ENCODE measurements around the gene PAN2.

The PAN2 gene, protein sequence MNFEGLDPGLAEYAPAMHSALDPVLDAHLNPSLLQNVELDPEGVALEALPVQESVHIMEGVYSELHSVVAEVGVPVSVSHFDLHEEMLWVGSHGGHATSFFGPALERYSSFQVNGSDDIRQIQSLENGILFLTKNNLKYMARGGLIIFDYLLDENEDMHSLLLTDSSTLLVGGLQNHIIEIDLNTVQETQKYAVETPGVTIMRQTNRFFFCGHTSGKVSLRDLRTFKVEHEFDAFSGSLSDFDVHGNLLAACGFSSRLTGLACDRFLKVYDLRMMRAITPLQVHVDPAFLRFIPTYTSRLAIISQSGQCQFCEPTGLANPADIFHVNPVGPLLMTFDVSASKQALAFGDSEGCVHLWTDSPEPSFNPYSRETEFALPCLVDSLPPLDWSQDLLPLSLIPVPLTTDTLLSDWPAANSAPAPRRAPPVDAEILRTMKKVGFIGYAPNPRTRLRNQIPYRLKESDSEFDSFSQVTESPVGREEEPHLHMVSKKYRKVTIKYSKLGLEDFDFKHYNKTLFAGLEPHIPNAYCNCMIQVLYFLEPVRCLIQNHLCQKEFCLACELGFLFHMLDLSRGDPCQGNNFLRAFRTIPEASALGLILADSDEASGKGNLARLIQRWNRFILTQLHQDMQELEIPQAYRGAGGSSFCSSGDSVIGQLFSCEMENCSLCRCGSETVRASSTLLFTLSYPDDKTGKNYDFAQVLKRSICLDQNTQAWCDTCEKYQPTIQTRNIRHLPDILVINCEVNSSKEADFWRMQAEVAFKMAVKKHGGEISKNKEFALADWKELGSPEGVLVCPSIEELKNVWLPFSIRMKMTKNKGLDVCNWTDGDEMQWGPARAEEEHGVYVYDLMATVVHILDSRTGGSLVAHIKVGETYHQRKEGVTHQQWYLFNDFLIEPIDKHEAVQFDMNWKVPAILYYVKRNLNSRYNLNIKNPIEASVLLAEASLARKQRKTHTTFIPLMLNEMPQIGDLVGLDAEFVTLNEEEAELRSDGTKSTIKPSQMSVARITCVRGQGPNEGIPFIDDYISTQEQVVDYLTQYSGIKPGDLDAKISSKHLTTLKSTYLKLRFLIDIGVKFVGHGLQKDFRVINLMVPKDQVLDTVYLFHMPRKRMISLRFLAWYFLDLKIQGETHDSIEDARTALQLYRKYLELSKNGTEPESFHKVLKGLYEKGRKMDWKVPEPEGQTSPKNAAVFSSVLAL

DNA sequence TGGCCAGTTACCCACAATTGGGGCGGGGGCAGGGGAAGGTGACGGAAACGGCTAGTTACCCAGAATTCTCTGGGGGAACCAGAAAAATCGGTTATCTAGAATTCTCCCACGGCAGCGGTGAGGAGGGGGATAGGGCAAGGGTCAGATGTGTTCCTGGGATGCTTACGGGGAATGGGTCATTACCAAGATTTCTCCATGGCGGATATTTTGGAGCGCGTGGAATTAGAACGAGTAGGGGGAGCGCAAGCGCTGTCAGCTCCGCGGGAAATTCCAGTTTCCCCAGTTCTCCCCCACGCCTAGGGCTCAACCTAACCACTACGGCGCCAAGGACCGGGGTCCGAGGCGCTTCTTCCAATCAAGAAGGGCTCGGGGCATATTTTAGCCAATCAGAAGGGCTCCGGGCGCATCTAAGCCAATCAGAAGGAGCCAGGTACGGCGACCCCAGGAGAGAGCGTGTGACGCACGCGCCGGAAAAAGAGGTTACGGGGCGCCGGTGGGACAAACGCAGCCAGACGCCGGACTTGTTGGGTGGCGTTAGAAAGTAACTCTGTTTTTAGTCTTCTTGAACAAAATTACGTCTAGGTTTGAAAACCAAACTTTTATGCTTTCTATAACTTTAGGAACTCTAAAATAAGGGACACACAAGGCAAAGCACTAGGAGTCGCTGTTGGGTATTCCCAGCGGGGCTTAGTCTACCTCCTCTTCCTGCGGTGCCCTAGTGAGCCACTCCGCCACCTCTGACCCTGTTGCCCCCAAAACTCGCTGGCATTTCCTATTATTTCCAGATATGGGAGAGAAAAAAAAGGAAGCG, at the start of gene PAN2:
Gene PAN2, minus strand, starts transcription at position 322 of the 811 bp plus-strand sequence. CDS start 906 bp downstream, outside the sequence.
- DNase-seq (ENCODE audit: low read depth, low spot score), result peak; percentile 87

DNA sequence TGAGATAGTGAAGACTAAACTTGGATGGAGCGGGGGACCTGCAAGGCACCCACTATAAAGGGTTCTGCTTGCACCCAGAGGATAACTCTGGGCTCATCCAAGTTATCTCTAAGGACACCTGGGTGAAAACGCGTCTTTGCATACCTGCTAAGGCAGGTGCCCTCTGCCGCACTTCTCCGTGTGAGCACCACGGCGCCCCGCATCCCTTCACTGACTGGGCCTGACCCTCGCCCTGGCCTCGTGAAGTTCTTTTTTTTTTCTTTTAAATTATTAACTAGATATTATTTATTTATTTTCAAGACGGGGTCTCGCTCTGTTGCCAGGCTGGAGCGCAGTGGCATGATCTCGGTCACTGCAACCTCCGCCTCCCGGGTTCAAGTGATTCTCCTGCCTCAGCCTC, 48.8 kb upstream of the PAN2 start:
- DNase-seq (ENCODE audit: low read depth, low spot score), result no peak

DNA sequence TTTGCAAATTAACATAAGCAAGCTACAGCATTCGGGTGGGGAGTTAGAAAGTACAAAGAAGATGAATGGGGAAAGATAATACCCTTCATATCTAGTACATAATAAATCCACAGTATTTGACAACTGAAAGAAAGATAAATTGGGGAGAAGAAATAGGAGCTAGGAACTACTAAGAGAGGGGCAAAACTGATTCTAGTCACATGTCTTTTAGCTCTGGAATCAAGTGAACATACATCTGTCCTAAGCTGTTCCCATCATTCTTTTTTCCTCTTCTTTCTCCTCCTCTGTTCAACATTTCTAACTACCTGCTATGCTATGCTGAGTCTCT, 44.2 kb upstream of the PAN2 start:
- no peak for DNase-seq (ENCODE audit: low read depth, low spot score)

DNA sequence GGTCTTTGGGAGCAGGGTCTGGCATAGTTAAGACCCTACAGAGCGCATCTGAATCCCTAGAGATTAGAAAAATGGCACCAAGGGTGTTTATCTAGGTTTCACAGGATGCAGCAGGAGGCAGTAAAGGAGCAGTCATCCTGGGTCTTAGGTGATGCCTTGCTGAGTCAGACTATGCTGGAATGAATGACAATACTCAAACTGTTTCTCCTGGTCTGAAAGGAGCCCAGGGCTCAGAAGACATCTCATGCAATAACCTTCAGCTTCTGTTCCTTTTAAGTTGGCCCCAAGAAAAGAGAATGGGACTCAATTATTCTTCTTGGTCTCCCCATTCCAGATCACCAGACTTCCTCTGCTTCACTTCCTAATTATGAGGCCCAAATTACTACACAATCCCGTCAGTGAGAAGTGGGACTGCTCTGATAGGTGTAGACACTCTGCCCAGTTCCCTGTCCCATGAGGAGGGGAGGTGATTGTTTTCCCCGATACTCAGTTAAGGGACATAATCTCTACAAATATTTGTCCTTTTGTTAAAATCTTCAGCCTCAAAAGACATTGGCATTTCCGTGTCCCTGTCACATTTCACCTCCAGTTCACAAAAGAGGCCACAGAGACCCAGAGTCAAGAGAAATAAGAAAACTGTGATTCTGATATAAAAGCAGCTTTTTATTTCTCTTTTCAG, 43.6 kb upstream of the PAN2 start:
- no peak for DNase-seq (ENCODE audit: low read depth, low spot score)

DNA sequence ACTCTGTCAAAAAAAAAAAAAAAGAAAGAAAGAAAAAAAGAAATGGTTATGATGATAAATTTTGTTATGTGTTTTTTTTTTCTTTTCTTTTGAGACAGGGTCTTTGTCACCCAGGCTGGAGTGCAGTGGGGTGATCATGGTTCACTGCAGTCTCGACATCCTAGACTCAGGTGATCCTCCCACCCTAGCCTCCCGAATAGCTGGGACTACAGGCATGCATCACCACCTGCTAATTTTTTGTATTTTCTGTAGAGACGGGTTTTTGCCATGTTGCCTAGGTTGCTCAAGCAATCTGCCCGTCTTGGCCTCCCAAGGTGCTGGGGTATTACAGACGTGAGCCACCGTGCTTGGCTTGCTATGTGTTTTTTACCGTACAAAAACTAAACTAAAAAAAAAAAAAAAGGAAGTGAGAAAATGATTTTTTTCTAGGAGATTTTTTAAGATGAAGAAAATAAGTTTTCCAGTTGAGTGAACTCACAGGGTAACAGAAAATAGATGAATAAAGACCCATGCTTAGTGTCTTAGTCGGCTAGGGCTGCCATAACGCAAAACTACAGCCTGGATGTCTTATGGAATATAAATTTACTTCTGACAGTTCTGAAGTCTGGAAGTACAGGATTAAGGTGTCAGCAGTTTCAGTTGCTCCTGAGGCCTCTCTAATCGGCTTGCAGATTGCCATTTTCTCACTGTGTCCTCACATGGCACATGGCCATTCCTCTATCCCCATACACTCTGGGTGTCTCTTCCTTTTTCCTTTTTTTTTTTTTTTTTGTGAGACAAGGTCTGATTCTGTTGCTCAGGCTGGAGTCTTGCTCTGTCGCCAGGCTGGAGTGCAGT, 42.0 kb upstream of the PAN2 start:
- no peak for DNase-seq (ENCODE audit: low read depth, low spot score)

DNA sequence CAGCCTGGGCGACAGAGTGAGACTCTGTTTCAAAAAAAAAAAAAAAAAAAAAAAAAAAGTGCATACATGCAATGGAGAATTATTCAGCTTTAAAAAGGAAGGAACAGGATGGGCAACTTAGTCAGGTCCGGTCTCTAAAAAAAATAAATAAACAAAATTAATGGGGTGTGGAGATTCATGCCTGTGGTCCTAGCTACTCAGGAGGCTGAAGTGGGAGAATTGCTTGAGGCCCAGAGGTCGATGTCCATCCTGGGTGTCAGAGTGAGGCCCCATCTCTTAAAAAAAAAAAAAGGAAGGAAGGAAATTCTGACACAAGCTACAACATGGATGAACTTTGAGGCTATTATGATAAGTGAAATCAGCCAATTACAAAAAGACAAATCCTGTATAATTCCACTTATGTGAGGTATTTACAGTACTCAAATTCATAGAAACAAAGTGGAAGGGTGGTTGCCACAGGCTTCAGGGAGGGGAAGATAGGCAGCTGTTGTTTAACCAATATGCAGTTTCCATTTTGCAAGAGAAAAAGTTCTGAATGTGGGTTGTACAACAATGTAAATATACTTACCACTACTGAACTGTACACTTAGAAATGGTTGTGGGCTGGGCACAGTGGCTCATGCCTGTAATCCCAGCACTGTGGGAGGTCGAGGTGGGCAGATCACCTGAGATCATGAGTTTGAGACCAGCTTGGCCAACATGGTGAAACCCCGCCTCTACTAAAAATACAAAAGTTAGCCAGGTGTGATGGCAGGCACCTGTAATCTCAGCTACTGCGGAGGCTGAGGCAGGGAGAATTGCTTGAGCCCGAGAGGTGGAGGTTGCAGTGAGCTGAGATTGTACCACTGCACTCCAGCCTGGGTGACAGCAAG, 41.2 kb upstream of the PAN2 start:
- DNase-seq (ENCODE audit: low read depth, low spot score), result no peak

DNA sequence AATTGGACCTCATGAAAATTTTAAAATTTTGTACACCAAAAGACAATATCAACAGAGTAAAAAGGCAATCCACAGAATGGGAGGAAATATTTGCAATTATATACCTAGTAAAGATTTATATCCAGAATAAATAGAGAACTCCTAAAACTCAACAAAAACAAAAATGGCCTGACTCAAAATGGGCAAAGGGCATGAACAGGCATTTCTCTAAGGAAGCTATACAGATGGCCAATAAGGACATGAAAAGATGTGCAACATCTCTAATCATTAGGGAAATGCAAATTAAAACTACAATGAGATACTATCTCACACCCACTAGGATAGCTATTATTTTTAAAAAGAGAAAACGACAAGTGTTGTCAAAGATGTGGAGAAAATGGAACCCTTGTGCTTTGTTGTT, 39.7 kb upstream of the PAN2 start:
- no peak for DNase-seq (ENCODE audit: low read depth, low spot score)

DNA sequence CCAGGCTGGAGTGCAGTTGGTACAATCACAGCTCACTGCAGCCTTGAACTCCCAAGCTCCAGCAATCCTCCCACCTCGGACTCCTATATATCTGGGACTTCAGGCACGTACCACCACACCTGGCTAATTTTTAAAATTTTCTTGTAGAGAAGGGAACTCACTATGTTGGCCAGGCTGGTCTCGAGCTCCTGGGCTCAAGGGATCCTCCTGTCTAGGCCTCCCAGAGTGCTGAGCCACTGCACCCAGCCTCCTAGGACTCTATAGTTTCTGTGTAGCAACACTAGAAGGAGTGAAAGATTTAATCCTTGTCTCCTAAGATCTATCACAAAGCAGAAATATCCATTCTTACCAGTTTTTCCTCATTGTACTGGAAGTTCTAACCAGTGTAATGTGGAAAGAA, 33.1 kb upstream of the PAN2 start:
- no peak for DNase-seq (ENCODE audit: low read depth, low spot score)

DNA sequence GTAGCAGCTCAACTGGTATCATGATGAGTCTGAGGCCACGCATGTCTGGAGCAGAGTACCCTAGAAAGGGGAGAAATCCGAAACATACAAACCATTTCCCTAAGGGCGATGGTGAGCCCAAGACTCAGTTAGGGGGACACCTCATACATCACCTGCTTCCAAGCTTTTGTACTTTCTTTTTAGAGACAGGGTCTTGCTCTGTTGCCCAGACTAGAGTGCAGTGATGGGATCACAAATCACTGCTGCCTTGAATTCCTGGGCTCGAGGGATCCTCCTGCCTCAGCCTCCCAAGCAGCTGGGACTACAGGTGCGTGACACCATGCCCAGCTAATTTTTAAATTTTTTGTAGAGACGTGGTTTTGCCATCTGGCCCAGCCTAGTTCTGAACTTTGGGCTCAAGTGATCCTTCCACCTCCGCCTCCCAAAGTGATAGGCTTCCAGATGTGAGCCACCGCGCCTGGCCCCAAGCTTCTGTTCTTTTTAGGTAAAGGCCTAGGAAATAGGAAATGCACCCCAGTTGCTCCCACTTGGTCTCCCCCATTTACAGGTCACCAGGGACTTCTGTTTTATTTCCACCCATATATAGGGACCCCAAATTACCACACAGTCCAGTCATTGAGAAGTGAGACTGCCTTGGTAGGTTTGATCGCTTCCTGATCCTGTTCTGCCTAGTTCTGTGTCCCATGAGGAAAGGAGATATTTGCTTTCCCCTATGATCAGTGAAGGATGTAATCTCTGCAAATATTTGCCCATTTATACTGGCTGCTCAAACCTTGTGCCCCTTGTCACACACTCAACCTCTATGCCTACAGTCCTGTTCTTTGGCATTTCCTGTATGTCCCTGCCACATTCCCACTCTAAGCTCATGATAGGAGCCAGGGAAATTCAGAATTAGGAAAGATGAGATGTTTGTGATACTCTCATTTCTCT, 28.6 kb upstream of the PAN2 start, which contains the start of gene APOF:
Gene APOF, minus strand, starts transcription at position 728 of the 930 bp plus-strand sequence. Its CDS starts 112 bp downstream, at position 616.
- no peak for DNase-seq (ENCODE audit: low read depth, low spot score)

DNA sequence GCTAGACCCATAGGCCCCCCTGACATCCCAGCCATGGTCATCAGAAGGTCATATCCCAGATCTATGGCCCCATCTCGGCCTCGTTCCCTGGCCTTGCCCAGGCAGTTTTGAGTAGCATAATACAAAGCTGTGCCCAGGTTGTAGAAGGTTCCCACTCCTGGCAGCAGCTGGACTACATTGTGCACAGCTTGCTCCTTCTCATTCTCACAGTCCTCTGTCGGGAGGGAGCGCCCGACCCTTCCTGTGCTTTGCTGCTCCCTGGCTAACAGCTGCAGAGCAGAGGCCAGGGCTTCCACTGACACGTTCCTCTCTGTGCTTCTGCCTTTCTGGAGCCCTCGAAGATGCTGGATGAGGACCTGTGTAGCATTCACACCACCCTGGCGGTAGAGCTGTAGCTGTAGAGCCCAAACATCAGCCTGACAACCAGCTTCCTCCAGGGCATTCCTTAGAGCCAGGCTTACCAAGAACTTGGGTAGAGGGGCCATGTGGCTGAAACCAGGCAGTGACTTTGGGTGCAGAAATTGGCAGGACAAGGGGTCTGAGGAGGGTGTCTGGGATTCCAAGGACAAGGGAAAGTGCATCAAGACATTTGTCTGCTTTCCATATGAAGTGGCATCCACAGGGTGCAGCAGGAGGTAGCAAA, 27.8 kb upstream of the PAN2 start:
- no peak for DNase-seq (ENCODE audit: low read depth, low spot score)

DNA sequence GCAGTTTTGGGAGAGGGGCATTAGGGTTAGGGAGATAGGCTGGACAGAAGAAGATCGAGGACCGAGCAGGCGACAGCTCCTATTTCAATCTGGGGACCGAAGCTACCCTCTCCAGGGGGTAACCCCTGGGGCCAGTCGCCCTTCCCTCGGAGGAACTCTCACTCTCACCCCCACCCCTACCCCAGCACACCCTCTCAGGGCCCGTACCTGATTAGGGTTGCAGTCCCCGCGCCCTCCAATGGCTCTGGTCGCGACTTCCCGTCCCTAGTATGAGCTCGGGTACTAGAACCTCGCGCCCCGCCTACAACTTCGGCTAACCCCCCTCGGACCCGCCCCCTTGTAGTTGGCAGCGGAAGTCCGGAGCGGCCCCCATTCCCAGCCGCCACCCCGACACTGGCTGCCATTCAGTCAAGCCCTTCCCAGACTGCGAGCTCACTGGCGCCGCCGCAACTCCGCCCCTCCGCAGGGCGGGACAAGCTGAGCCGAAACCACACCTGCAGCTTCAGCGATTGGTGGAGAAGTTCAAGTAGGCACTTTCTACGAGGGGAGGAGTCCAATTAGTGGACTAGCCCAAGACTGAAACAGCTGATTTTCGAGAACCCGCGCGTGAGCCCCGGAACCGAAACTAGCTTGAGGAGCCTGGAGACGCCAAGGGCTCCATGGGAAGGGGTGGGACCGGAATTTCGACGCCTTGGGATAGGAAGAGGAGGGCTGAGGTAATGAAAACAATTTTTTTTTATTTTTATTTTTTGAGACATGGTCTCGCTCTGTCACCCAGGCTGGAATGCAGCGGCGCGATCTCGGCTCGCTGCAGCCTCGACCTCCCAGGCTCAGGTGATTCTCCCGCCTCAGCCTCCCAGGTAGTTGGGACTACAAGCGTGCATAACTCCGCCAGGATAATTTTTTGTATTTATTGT, 26.3 kb upstream of the PAN2 start, which contains the start of gene STAT2:
Gene STAT2, minus strand, starts transcription at position 257 of the 917 bp plus-strand sequence. CDS start 3,536 bp downstream, outside the sequence.
- DNase-seq (ENCODE audit: low read depth, low spot score), result peak; percentile 99

DNA sequence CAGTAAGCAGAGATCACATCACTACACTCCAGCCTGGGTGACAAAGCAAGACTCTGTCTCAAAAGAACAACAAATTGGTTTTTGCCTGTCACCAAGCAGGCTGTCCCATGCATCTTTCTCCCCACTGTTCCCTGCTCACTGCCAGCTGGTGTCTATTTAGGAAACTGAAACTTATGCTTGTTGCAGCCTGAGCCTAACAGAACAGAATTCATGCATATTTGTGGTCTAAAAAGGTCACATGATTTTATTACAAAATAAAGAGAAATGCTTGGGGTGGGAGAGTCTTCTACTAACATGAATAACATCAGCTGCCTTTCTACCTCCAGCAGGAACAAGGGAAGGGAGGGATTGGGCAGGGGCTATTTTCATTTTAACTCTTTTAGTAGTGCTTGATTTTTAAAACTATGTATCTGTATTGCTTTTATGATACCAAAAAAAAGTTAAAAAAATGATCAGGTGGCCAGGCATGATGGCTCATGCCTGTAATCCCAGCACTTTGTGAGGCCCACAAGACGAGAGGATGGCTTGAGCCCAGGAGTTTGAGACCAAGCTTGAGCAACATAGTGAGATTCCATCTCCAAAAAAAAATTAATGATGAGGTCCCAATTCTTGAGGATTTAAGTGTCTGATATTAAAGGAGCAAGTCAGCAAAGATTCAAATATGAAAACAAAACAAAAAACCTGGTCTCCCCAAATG, 25.2 kb upstream of the PAN2 start:
- no peak for DNase-seq (ENCODE audit: low read depth, low spot score)

DNA sequence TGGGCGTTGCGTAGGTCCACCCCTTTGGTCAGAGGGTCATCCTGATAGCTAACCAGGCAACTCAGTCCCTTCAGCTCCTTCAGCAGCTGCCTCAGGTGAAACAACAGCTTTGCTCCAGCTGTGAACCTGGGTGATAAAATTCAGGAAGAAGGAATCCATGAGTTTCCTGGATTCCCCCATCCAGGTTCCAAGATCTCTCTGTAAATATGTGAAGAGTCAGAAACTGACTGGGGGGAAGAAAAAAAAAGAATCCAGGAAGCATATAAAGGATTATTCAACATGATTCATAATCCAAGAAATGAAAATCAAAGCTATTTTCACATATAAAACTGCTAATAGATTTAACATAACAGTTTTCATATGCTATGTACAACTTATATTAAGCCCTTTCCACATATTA, 17.5 kb upstream of the PAN2 start:
- no peak for DNase-seq (ENCODE audit: low read depth, low spot score)

DNA sequence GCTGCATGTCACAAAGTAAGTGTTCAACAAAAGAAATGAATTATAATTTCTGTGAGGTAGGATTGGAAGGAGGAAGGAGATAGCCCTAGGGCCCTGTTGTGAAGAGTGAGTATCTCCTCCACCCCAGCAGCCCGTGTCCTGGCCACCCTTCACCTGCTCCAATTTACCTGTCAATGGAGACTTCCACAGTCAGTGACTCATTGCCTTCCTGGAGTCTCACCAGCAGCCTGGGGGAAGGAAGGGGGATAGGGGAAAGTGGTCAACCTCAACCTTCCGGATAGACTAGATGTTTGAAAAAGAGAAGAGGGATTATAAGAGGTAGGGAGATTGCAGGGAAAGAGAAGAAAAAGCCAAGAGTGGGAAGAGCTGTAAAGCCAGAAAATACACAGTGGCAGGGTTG, 16.9 kb upstream of the PAN2 start:
- DNase-seq (ENCODE audit: low read depth, low spot score), result no peak

DNA sequence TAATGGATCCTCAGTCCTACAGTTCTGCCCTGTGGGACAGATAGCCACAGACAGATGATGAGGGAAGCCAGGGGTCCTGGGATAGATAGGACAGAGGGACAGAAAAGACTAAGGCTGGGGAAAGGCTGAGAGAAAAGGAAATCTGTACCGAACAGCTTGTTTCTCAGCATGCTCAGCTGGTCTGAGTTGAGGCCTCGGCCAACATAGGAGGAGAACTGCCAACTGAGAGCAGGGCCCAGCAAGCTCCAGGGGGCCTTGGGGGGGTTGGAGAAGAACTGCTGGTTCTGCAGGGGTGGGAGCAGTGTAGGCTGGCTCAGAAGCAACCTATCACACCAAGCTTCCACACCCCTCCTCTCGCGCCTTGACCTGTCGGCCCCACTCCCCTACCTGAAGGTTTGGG, 15.0 kb upstream of the PAN2 start:
- no peak for DNase-seq (ENCODE audit: low read depth, low spot score)

All from activated naive CD8-positive, alpha-beta T cell treated with anti-CD3 and anti-CD28 coated beads, Interleukin-2, amount 50 U/mL, for 16 hours (primary cell).